Activated naive CD4-positive, alpha-beta T cell treated with anti-CD3 and anti-CD28 coated beads, Interleukin-2, amount 50 U/mL, for 72 hours (primary cell): ENCODE data around the gene ULK4. TPM values are rescaled to one million over a fixed set of nuclear protein-coding genes. Genes with fewer than 3 reads are reported as not detected.

Source experiments
- ATAC-seq, 2 donors: fragments of 150-1000 bp; cut with Tn5 transposase; 2 replicates each; pipeline ENCODE4 v1.10.0; 2021; ENCODE audit warnings: mild to moderate bottlenecking in 2 of 2, moderate library complexity in 2 of 2
- DNase-seq, 2 donors: peaks; one replicate each; pipeline ENCODE4 v3.0.0; 2021 to 2022; ENCODE audit warnings: low spot score in 2 of 2
- H3K27ac Mint-ChIP-seq, 2 donors: one replicate each; pipeline ENCODE4 v1.8.0; 2022; ENCODE audit warnings: mild to moderate bottlenecking in 2 of 2, mixed read lengths in 2 of 2
- H3K36me3 Mint-ChIP-seq, 2 donors: one replicate each; pipeline ENCODE4 v1.8.0; 2022; ENCODE audit warnings: mixed read lengths in 2 of 2
- H3K9me3 Mint-ChIP-seq, 2 donors: one replicate each; pipeline ENCODE4 v1.8.0; 2022; ENCODE audit warnings: mixed read lengths in 2 of 2
- total RNA-seq, 2 donors: library from RNA; stranded (reverse); gene quantifications; one replicate each; pipeline ENCODE4 v1.2.3, GENCODE V29; 2022

ULK4 gene
- total RNA-seq, 2 donors from 2014 or later, result 8.1 to 8.9 TPM

GRCh38 chr3:41320953-41321641 lies 640.8 kb downstream of the ULK4 start:
- no peaks in the 10 kb centered on the region for H3K9me3 Mint-ChIP-seq
- ATAC-seq (no peak), DNase-seq (no peak)
- no peaks in the 10 kb centered on the region for H3K36me3 Mint-ChIP-seq
- H3K27ac Mint-ChIP-seq, result no peak overlapping the region

- ATAC-seq (no peak), DNase-seq (no peak)
- Mint-ChIP-seq H3K9me3 (no peaks in the 10 kb centered on the region), H3K36me3 (no peaks in the 10 kb centered on the region), H3K27ac (no peak overlapping the region)
Measured at GRCh38 chr3:41318520-41318919, 643.4 kb downstream of the ULK4 start.

GRCh38 chr3:41317718-41318117 lies 644.2 kb downstream of the ULK4 start:
- H3K27ac Mint-ChIP-seq, result no peak overlapping the region
- H3K9me3 Mint-ChIP-seq, result no peaks in the 10 kb centered on the region
- no peak for ATAC-seq
- H3K36me3 Mint-ChIP-seq, result no peaks in the 10 kb centered on the region
- no peak for DNase-seq

- Mint-ChIP-seq H3K27ac (no peak overlapping the region), H3K9me3 (no peaks in the 10 kb centered on the region), H3K36me3 (no peaks in the 10 kb centered on the region)
- ATAC-seq (no peak), DNase-seq (no peak)
Measured at GRCh38 chr3:41317298-41317697, 644.6 kb downstream of the ULK4 start.

- ATAC-seq, result no peak
- DNase-seq, result no peak
- no peaks in the 10 kb centered on the region for H3K9me3 Mint-ChIP-seq
- no peaks in the 10 kb centered on the region for H3K36me3 Mint-ChIP-seq
- H3K27ac Mint-ChIP-seq, result no peak overlapping the region
Measured at GRCh38 chr3:41315126-41315525, 646.8 kb downstream of the ULK4 start.

GRCh38 chr3:41308119-41308518 lies 653.8 kb downstream of the ULK4 start:
- ATAC-seq, result no peak
- Mint-ChIP-seq H3K9me3 (peaks cover 0 to 3% of the 10 kb centered on the region in 2 donors), H3K36me3 (peaks cover 0 to 4% of the 10 kb centered on the region in 2 donors), H3K27ac (no peak overlapping the region)
- DNase-seq, result no peak

GRCh38 chr3:41307065-41307464 lies 654.8 kb downstream of the ULK4 start:
- H3K36me3 Mint-ChIP-seq, result peaks cover 0 to 4% of the 10 kb centered on the region in 2 donors
- H3K9me3 Mint-ChIP-seq, result peaks cover 0 to 3% of the 10 kb centered on the region in 2 donors
- ATAC-seq, result no peak
- H3K27ac Mint-ChIP-seq, result no peak overlapping the region
- no peak for DNase-seq

GRCh38 chr3:41304593-41304992 lies 657.3 kb downstream of the ULK4 start:
- Mint-ChIP-seq H3K36me3 (peaks cover 0 to 4% of the 10 kb centered on the region in 2 donors), H3K27ac (peak overlapping the region in 1 of 2 donors; percentile 32), H3K9me3 (peaks cover 0 to 3% of the 10 kb centered on the region in 2 donors)
- DNase-seq (no peak), ATAC-seq (no peak)

GRCh38 chr3:41302295-41302694 lies 659.6 kb downstream of the ULK4 start:
- peaks cover 0 to 3% of the 10 kb centered on the region in 2 donors for H3K9me3 Mint-ChIP-seq
- peaks cover 0 to 4% of the 10 kb centered on the region in 2 donors for H3K36me3 Mint-ChIP-seq
- no peak overlapping the region for H3K27ac Mint-ChIP-seq
- no peak for ATAC-seq
- no peak for DNase-seq

GRCh38 chr3:41301548-41301947 lies 660.4 kb downstream of the ULK4 start:
- Mint-ChIP-seq H3K27ac (no peak overlapping the region), H3K9me3 (peaks cover 0 to 3% of the 10 kb centered on the region in 2 donors), H3K36me3 (peaks cover 0 to 4% of the 10 kb centered on the region in 2 donors)
- ATAC-seq (no peak), DNase-seq (no peak)

GRCh38 chr3:41299036-41299435 lies 662.9 kb downstream of the ULK4 start:
- no peak overlapping the region for H3K27ac Mint-ChIP-seq
- ATAC-seq, result no peak
- H3K9me3 Mint-ChIP-seq, result no peaks in the 10 kb centered on the region
- H3K36me3 Mint-ChIP-seq, result no peaks in the 10 kb centered on the region
- DNase-seq, result no peak

GRCh38 chr3:41297750-41298149 lies 664.2 kb downstream of the ULK4 start:
- H3K9me3 Mint-ChIP-seq, result no peaks in the 10 kb centered on the region
- ATAC-seq, result no peak
- no peak for DNase-seq
- H3K27ac Mint-ChIP-seq, result no peak overlapping the region
- no peaks in the 10 kb centered on the region for H3K36me3 Mint-ChIP-seq

- Mint-ChIP-seq H3K9me3 (no peaks in the 10 kb centered on the region), H3K36me3 (no peaks in the 10 kb centered on the region), H3K27ac (no peak overlapping the region)
- DNase-seq, result no peak
- ATAC-seq, result no peak
Measured at GRCh38 chr3:41296556-41296955, 665.3 kb downstream of the ULK4 start.

- DNase-seq (no peak), ATAC-seq (peak in 1 of 2 donors; percentile 37)
- Mint-ChIP-seq H3K9me3 (no peaks in the 10 kb centered on the region), H3K36me3 (no peaks in the 10 kb centered on the region), H3K27ac (no peak overlapping the region)
Measured at GRCh38 chr3:41295740-41296139, 666.2 kb downstream of the ULK4 start.

GRCh38 chr3:41293169-41293681 lies 668.7 kb downstream of the ULK4 start:
- H3K9me3 Mint-ChIP-seq, result no peaks in the 10 kb centered on the region
- H3K36me3 Mint-ChIP-seq, result no peaks in the 10 kb centered on the region
- no peak for ATAC-seq
- no peak for DNase-seq
- H3K27ac Mint-ChIP-seq, result no peak overlapping the region

- H3K27ac Mint-ChIP-seq, result no peak overlapping the region
- H3K36me3 Mint-ChIP-seq, result no peaks in the 10 kb centered on the region
- ATAC-seq (no peak), DNase-seq (no peak)
- H3K9me3 Mint-ChIP-seq, result no peaks in the 10 kb centered on the region
Measured at GRCh38 chr3:41290736-41291135, 671.2 kb downstream of the ULK4 start.

- no peak for DNase-seq
- Mint-ChIP-seq H3K27ac (no peak overlapping the region), H3K36me3 (no peaks in the 10 kb centered on the region), H3K9me3 (peaks cover 1 to 4% of the 10 kb centered on the region in 2 donors)
- no peak for ATAC-seq
Measured at GRCh38 chr3:41290306-41290705, 671.6 kb downstream of the ULK4 start.

- H3K27ac Mint-ChIP-seq, result no peak overlapping the region
- ATAC-seq (no peak), DNase-seq (no peak)
- H3K9me3 Mint-ChIP-seq, result peaks cover 5 to 8% of the 10 kb centered on the region in 2 donors
- H3K36me3 Mint-ChIP-seq, result no peaks in the 10 kb centered on the region
Measured at GRCh38 chr3:41288785-41289184, 673.1 kb downstream of the ULK4 start.
